Activated CD8-positive, alpha-beta memory T cell treated with anti-CD3 and anti-CD28 coated beads for 1 hour (primary cell): ENCODE results near the gene ZNF397.

ENCODE experiments used
- DNase-seq, 2 donors: peaks; one replicate each; pipeline ENCODE4 v3.0.0-alpha.2; 2020; ENCODE audit warnings: low read depth in 1 of 2; ENCODE audit errors: extremely low read depth in 1 of 2

The ZNF397 gene

DNA sequence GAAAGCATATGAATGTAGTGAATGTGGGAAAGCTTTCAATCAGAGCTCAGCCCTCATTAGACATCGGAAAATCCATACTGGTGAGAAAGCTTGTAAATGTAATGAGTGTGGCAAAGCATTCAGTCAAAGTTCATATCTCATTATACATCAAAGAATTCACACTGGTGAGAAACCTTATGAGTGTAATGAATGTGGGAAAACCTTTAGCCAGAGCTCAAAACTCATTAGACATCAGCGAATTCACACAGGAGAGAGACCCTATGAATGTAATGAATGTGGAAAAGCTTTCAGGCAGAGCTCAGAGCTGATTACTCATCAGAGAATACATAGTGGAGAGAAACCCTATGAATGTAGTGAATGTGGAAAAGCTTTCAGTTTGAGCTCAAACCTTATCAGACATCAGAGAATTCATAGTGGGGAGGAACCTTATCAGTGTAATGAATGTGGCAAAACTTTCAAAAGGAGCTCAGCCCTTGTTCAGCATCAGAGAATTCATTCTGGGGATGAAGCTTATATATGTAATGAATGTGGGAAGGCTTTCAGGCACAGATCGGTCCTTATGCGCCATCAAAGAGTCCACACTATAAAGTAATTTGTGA is 5.0 kb downstream of the ZNF397 start:
- DNase-seq, result no peak

GRCh38 chr18:35246831-35247230 is 6.0 kb downstream of the ZNF397 start:
- DNase-seq, result no peak

DNA sequence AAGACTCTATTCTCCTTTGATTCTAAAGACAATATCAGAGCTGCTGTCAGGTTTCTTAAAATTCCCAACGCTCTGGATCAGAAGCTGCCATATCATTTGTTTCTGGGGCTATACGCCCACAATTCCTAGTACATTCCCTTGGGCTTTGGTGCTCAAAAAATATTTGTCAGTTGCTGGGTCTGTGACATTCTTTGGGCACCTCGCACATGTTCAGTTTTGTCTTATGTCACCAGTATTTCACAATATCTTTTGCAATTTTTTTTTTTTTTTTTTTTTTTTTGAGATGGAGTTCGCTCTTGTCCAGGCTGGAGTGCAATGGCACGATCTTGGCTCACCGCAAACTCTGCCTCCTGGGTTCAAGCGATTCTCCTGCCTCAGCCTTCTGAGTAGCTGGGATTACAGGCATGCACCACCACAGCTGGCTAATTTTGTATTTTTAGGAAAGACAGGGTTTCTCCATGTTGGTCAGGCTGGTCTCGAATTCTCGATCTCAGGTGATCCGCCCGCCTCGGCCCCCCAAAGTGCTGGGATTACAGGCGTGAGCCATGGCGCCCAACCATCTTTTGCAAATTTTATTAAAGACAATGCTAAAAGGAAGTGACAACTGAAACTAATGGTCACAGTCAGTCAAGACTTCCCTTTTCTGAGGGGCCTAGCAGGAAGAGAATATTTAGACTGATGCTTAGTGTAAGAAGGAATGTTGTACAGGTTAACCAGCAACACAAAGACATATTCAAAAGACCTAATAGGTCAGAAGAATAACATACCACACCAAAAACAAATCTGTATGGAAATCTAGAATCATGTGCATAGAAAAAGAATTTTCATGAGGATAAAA is 6.8 kb downstream of the ZNF397 start:
- DNase-seq, result no peak

GRCh38 chr18:35248429-35248828 is 7.6 kb downstream of the ZNF397 start:
- no peak for DNase-seq

DNA sequence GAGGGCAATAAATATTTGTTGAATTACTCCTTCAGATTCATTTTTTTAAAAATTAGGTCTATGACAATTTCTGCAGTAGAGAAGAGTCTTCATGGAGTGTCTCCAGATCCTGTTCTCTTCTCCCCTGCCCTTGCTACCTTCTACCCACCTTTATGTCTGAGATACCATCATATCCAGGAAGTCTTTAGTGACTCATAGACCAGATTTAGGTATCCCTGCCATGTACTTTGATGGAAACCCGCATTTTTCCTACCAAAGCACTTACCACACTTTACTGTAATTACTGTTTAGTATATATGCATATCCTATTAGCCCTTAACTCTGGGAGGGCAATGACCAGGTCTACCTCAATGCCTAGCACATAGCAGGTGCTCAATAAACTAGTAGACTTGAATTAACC is 11.6 kb downstream of the ZNF397 start:
- no peak for DNase-seq

DNA sequence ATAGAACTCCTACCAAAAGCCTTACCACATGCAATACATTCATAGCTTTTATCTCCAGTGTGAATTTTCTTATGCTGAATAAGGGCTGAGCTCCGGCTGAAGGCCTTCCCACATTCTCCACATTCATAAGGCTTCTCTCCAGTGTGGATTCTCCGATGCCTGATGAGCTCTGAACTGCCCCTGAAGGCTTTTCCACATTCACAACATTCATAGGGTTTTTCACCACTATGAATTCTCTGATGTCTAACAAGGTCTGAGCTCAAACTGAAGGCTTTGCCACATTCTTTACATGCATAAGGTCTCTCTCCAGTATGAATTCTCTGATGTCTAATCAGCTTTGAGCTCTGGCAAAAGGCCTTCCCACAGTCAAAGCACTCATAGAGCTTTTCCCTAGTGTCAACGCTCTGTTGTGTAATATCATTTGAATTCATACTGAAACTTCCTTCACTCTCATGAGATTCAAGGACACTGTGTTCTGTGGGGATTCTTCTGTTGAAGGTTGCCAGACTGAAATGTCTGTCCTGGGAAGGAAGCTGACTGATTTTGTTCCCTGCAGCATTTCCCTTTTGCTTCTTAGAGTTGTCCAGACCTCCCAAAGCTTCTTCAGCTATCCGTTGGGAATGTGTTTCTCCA is 12.9 kb downstream of the ZNF397 start:
- no peak for DNase-seq

DNA sequence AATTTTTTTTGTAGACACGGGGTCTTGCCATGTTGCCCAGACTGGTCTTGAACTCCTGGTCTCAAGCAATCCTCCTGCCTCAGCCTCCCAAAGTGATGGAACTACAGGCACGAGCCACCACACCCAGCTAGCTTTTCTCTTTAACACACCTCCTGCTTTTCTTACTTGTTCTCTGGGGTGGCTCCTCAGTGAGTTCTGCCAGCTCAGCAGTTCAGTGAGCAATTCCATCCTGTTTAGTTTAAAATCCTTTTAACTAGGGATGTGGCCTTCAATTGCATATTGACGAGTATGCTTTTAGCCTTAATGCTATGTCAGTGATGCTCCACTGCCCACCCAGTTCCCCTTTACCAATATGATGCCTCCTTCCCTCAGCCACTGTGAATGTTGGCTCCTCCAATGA is 16.1 kb downstream of the ZNF397 start:
- no peak for DNase-seq

DNA sequence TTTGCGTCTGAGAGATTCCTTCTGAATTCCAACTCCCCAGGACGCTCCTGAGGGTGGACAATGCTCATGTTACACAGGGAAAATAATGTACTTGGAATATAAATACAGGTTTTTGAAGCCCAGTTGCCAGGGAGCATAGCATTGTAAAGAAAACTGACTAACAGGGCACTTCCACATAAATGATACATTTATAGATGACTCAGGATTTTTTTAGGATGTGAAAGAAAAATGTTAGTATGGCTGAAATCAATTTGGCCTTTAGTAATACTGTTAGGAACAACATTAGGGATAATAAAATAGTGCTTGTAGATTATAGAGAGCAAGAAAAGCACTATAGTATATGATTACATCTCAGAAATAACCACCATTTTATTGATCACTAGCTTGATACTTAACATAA is 23.6 kb downstream of the ZNF397 start:
- no peak for DNase-seq

GRCh38 chr18:35267161-35267651 is 26.4 kb downstream of the ZNF397 start:
- peak; percentile 40 to 57 for DNase-seq

GRCh38 chr18:35267809-35268208 is 27.0 kb downstream of the ZNF397 start:
- DNase-seq, result peak in 1 of 2 donors; percentile 3

GRCh38 chr18:35268821-35269220 is 28.0 kb downstream of the ZNF397 start:
- no peak for DNase-seq

GRCh38 chr18:35271656-35272055 is 30.8 kb downstream of the ZNF397 start:
- no peak for DNase-seq

- DNase-seq, result no peak
These were observed 35.4 kb downstream of the ZNF397 start for GRCh38 chr18:35276267-35276666.

DNA sequence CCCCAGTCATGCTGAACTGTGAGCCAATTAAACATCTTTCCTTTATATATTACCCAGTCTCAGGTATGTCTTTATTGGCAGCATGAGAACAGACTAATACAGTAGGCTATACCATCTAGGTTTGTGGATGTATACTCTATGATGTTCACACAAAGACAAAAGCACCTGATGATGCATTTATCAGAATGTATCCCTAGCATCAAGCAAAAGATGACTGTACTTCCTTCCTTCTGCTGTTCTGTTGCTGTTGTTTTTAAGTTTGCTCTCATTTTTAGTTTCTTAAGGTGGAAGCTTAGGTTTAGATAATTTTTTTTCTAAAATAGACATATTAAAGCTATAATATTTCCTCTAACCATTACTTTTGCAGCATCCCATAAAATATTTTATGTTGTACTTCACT is 36.8 kb downstream of the ZNF397 start:
- no peak for DNase-seq

DNA sequence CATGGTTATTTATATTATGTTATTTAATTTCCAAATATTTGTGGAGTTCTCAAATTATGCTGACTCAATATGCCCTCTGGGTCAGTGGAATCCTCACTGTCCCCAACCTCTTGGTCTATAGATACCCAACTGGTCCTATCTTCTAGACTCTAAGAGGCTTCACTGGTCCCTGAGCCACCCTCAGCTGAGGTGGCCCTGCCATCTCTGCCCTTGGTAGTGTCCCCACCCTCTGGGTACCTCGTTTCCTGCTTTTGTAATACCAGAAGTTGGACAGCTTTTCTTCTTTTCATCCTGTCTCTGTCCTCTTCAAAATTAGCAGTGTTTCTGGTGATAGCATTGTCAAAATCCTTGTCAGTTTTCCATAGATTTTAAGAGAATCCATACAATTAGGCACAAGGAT is 37.3 kb downstream of the ZNF397 start:
- DNase-seq, result no peak

- no peak for DNase-seq
These were observed 38.1 kb downstream of the ZNF397 start for GRCh38 chr18:35278969-35279368.

GRCh38 chr18:35282353-35282752 is 41.5 kb downstream of the ZNF397 start:
- DNase-seq, result no peak

DNA sequence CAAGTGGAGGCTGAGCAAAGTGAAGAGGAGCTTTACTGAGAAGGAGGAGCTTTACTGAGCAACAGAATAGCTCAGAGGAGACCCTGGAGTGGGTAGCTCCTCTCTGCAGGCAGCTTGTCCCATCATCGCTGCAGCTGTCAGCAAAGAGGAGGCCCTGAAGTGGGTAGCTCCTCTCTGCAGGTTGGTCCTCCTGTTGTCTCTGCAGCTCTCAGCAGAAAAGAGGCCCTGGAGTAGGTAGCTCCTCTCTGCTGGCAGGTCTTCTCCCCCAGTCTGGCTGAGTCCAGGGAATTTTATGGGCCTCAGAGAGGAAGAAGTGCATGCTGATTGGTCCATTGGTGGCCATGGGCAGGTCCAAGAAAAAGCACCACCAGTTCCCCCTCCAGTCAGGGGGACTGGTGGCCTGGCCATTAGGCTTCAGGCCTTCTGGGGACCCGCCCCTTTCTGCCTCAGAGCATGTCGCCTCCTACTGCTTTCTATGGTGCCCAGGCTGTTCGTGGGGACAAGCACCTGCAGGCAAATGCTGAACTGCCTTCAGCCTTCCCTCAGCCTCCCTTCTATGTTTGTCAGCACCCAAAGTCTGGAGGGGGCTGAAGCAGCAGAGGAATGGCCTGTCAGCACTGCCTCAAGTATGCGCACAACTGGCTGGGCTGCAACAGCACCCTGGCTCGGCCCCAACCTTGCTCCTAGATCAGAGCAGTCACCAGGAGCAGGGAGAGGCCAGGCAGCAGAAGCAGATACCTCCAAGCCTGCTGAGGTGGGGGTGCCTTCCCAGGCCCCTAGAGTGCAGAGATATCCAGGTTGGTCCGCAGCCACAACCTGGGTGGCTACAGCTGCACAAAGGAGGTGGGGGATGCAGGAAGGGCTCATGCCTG is 43.3 kb downstream of the ZNF397 start:
- no peak for DNase-seq

DNA sequence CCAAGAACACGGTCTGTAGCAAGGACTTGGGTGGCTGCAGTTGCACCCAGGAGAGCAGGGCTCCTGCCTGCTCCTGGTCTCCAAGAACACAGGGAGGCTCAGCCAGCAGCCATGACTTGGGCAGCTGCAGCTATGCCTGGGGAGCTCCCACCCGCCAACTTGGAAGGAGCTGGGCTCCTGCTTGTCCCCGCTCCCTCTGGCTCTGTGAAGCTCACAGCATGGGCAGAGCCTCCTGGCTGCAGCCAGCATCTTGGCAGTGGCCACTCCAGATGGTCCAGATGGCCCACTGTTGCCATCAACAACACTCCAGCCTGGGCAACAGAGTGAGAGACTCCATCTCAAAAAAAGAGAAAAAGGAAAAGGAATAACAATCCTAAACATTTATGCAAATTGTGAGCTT is 44.0 kb downstream of the ZNF397 start:
- DNase-seq, result no peak

DNA sequence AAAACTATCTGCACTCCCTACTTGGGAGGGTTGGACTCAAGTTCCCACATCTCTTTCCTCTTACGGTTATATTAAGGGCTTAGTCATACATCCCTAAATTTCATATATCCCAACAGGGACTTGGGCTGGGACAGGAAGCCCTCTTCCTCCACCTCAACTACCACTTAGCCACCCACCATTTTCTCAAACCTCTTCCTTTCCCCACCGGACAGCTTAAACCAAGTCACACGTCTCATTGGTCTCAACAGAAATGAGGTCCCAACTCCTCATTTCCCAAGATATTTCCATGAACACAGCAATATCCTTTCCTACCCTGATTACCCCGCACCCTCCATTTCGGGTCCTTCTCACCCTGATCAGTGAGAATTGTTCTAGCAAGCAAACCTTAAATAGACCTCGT is 48.5 kb downstream of the ZNF397 start:
- no peak for DNase-seq

- peak in 1 of 2 donors; percentile 6 for DNase-seq
These were observed 48.9 kb downstream of the ZNF397 start for GRCh38 chr18:35289727-35290093.
